GM20431 (cell line): Measurements from ENCODE around the gene CASP10.

Experiments
- in situ Hi-C: fragments of 300-500 bp; cut with MseI, MboI; formaldehyde crosslinking; loops from one replicate; pipeline ENCODE4 v1.15.0; 2020; ENCODE audit warnings: low sequenced_read_pairs; ENCODE audit not compliant: unreplicated experiment

Gene CASP10

DNA sequence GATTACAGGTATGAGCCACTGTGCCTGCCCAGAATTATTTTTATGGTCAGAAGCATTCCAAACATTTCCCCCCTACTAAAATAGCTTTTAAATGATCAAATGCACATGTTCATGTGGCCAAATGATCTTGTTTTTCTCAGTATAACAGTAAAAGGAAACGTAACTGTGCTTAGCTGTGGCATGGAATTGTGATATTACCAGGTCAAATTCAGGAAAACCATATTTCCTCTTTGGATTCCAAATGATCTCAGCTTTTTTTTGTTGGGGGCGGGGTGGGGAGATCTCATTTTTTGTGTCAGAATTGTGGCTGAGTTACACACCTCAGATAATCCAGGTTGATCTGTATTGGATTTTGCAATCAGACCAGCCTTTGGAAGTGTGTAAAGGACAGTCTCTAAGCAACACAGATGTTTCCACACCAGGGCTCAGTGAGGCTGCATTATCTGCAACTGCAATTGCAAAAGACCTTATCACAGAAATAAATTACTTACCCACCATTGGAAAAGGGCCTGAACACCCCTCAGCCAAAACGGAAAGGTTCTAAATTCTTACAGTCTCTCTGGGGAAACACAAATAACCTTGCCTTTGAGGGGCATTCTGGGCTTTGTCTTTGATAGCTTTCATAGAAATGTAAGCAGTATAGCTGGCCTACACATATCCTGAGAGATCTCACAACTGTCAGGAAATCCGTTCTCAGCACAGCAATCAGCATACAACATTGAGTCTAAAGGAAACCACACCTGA lies 8.4 kb downstream of the CASP10 start:
- in situ Hi-C loops = no loop called here

DNA sequence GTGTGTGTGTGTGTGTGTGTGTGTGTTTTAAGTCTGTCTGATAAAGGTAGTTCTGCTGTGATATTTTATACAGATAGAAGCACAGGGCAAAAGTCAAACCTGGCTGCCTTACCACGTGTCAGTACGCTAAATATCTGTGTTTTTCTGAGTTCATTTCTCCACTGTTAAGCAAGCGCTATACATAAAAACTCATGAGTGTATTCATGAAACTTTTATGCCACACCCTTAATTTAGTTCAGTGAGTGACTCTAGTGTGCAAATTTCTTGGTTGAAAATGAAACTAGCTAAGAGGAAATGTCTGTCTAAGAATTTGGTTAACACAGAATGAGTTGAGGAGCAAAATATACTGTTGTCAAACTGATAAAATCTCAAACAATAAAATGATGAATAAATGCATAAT lies 11.2 kb downstream of the CASP10 start:
- in situ Hi-C loops = no loop called here

GRCh38 chr2:201195331-201195730 lies 12.4 kb downstream of the CASP10 start:
- in situ Hi-C loops = no loop called here

- in situ Hi-C loops = no loop called here
Observed at GRCh38 chr2:201196003-201196402, 13.1 kb downstream of the CASP10 start.

DNA sequence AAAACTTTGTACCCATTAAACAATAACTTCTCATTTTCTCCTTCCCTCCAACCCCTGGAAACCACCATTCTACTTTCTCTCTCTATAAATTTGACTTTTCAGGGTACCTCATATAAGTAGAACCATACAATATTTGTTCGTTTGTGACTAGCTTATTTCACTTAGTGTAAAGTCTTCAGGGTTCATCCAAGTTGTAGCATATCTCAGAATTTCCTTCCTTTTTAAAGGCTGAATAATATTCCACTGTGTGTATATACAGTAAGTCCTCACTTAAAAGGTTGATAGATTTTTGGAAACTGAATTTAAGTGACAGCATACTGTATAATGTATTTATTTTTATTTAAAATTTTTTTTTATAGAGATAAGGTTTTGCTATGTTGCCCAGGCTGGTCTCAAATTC lies 13.9 kb downstream of the CASP10 start:
- in situ Hi-C loops = no loop called here

DNA sequence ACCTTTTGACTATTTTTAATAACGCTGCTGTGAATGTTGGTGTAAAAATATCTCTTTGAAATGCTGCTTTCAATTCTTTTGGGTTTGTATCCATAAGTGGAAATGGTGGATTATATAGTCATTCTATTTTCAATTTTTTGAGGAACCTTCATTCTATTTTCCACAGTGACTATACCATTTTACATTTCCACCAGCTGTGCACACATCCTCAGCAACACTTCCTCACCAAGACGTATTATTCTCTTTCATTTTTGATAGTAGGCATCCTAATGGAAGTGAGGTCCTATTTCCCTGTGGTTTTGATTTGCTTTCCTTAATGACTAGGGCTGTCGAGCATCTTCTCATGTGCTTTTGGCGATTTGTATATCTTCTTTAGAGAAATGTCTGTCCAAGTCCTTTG lies 14.8 kb downstream of the CASP10 start:
- in situ Hi-C loops = no loop called here

DNA sequence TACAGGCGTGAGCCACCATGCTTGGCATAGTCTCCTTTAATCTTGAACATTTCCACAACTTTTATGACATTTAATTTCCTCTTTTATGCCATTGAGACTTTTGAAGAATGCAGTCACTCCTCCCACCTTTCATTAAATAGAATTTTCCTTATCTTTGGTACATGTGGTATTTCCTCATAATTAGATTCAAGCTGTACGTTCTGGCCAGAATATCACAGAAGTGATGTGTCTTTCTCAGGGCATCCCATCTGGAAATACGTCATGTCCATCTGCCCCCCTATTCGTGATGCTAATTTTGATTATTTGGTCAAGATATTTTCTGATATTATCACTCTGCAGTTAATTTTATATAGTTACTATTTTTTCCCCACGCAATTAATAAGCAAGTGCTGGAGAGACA lies 16.9 kb downstream of the CASP10 start:
- in situ Hi-C loops = no loop called here

GRCh38 chr2:201200345-201200744 lies 17.4 kb downstream of the CASP10 start:
- in situ Hi-C loops = no loop called here

GRCh38 chr2:201201371-201201770 lies 18.4 kb downstream of the CASP10 start:
- in situ Hi-C loops = no loop called here

DNA sequence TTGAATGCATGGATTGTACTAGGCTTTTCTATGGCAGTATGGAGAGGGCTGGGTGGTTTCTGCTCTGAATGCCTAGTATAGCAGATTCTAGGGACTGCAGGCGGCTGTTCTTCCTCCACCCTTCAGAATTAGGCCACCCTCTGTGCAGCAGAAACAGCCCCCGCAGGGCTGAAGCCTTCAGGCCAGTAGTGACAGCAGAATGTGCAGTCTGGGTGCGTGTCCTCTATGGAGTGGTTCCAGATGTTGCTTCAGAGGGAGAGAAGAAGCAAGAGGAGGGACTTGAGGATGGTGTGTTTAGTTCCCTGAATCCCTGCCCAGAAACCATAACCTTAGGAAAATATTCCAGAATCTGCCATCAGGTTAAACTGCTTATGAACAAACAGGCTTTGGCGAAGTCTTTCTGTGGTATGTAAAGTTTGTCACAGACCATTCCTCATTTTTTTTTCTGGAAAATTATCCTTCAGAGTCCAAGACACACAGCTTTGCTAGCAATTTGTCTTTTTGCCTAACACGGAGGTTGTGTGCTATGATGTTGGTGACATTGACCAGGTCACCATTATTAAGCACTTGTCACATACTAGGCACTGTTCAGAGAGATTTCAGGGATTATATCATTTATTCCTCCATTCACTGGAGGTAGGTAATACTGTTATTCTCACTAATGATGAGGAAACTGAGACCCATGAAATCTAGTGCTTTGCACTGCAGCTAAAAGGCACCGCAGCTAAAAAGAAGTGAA lies 21.1 kb downstream of the CASP10 start:
- in situ Hi-C loops = no loop called here

GRCh38 chr2:201204655-201205514 lies 21.9 kb downstream of the CASP10 start:
- in situ Hi-C loops = no loop called here

GRCh38 chr2:201205515-201205849 lies 22.5 kb downstream of the CASP10 start:
- in situ Hi-C loops = no loop called here

- in situ Hi-C loops = no loop called here
Observed at GRCh38 chr2:201208563-201209252, 25.8 kb downstream of the CASP10 start.

GRCh38 chr2:201215963-201216362 lies 33.0 kb downstream of the CASP10 start:
- in situ Hi-C loops = no loop called here

- in situ Hi-C loops = no loop called here
Observed at GRCh38 chr2:201216918-201217317, 34.0 kb downstream of the CASP10 start.

DNA sequence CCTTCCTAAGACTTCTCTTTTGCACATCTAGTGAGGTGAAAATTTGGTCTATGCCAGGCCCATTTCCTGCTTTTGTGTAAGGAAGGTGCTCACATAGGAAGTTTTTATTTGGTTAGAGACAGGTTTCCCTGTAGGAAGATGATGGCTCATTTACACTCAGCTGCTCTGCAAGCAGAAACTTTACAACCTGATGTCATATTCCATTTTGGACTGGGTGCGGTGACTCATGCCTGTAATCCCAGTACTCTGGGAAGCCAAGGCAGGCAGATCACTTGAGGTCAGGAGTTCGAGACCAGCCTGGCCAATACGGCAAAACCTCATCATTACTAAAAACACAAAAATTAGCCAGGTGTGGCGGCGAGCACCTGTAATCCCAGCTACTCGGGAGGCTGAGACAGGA lies 35.8 kb downstream of the CASP10 start:
- in situ Hi-C loops = no loop called here

DNA sequence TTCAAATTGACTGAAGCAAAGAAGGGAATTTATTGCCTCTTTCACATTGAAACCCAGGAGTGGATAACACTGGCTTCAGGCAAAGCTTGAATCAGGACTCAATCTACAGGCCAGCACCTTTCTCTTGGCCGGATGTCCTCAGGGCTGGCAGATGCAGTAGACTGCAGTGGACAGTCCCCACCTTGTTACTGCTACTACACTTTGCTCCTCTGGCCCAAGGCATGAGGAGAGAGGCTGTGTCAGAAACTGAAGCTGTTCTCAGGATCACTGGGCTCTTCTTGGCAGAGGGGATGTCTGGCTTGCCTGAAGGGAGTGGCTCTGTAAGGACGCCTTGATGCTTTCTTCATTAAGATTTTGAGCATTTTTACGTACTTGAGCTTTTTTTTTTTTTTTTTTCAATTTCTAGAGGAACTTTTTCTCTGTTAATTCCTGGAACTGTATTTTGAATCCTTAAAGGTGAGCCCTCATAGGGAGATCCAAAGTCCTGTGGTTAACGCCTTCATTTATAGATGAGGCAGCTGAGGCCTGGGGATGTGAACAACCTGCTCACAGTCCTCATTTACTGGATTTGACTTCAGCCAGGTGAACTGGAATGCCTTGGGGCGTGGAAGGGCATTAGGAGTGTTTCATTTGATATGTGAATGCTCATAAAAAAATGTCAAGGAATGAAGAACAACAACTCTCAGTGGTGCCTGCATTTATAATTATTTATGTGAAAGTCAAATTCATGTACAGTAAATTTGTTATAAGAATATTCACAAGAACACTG lies 36.6 kb downstream of the CASP10 start:
- in situ Hi-C loops = no loop called here

GRCh38 chr2:201220102-201220570 lies 37.2 kb downstream of the CASP10 start:
- in situ Hi-C loops = no loop called here
